ENCODE data around the gene DENND5A. TPM values are rescaled to one million over a fixed set of nuclear protein-coding genes. Genes with fewer than 3 reads are reported as not detected.
"Not testable (repeated sequence)": the region's sequence is repeated elsewhere in the genome, so short reads cannot be mapped to it uniquely, and the experiment has no call there.

DENND5A gene
- total RNA-seq, 4 donors from 2014 or later: 30.4 to 52.9 (median 36.4) TPM

DNA sequence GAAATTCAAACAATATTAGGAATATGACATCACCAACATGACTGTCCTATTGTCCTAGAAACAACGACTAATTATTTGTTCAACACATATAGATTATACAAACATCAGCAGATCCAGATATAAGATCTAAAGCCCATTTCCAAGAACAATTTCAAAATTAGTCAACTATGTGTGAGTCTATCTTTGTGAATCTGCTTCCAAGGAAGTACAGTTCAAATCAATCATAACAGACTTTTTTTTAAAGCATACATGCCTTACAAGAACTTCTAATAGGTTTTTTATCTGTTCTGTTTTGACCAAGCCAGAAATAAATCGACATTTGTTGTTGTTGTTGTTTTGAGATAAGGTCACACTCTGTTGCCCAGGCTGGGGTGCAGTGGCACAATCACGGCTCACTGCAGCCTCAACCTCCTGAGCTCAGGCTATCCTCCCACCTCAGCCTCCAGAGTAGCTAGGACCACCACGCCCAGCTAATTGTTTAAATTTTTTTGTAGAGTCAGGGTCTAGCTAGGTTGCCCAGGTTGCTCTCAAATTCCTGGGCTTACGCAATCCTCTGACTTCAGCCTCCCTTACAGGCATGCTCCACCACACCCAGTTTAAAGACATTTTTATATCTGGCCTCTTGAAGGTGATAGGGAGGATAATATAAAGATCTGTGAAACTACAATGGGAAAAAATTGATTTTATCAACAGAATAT is 54.8 kb downstream of the DENND5A start:
- no peaks in the 10 kb centered on the region for H3K36me3 ChIP-seq
- TF ChIP-seq POLR2AphosphoS5 (IDR thresholded peaks at IDR 0.05): no peak
- no peak for TF ChIP-seq EP300 (IDR thresholded peaks at IDR 0.05)
- no peak for TF ChIP-seq POLR2A (IDR thresholded peaks at IDR 0.05)
- TF ChIP-seq, protein P1, sequence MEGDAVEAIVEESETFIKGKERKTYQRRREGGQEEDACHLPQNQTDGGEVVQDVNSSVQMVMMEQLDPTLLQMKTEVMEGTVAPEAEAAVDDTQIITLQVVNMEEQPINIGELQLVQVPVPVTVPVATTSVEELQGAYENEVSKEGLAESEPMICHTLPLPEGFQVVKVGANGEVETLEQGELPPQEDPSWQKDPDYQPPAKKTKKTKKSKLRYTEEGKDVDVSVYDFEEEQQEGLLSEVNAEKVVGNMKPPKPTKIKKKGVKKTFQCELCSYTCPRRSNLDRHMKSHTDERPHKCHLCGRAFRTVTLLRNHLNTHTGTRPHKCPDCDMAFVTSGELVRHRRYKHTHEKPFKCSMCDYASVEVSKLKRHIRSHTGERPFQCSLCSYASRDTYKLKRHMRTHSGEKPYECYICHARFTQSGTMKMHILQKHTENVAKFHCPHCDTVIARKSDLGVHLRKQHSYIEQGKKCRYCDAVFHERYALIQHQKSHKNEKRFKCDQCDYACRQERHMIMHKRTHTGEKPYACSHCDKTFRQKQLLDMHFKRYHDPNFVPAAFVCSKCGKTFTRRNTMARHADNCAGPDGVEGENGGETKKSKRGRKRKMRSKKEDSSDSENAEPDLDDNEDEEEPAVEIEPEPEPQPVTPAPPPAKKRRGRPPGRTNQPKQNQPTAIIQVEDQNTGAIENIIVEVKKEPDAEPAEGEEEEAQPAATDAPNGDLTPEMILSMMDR (IDR thresholded peaks at IDR 0.05): no peak
- H3K9me3 ChIP-seq: no peaks in the 10 kb centered on the region
- peaks cover 23% of the 10 kb centered on the region for H3K4me1 ChIP-seq
- DNase-seq (ENCODE audit: low spot score in 2 of 2): no peak
- no peak overlapping the region for H3K4me3 ChIP-seq
- H3K27ac ChIP-seq: no peak overlapping the region
- no peaks in the 10 kb centered on the region for H3K27me3 ChIP-seq
- WGBS: 59% methylated on average over 5 of the region's 5 CpGs

DNA sequence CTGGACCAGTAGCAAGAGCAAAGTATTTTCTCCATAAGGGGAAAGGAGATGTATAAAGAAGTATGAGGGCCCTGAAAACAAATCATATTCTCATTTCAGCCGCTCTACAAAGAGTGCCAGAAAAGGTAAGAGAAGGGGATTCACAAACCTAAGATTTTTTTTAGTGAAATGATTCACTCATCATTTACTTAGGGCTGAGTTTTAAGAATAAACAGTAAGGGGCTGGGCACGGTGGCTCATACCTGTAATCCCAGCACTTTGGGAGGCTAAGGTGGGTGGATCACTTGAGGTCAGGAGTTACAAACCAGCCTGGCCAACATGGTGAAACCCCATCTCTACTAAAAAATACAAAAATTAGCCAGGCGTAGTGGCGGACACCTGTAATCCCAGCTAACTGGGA is 55.5 kb downstream of the DENND5A start:
- H3K27ac ChIP-seq; H3K4me3 ChIP-seq; H3K36me3 ChIP-seq; H3K27me3 ChIP-seq; DNase-seq (ENCODE audit: low spot score in 2 of 2); H3K9me3 ChIP-seq: not testable (repeated sequence)
- H3K4me1 ChIP-seq: peaks cover 19% of the 10 kb centered on the region
- WGBS: 91% methylated on average over 4 of the region's 4 CpGs

GRCh38 chr11:9208726-9209501 is 56.2 kb downstream of the DENND5A start:
- H3K4me3 ChIP-seq: no peak overlapping the region
- TF ChIP-seq EP300 (IDR thresholded peaks at IDR 0.05): no peak
- no peak for TF ChIP-seq POLR2AphosphoS5 (IDR thresholded peaks at IDR 0.05)
- TF ChIP-seq POLR2A (IDR thresholded peaks at IDR 0.05): no peak
- TF ChIP-seq, protein P1 (IDR thresholded peaks at IDR 0.05): no peak
- 83% methylated on average over 8 of the region's 8 CpGs for WGBS
- no peaks in the 10 kb centered on the region for H3K9me3 ChIP-seq
- no peaks in the 10 kb centered on the region for H3K27me3 ChIP-seq
- DNase-seq (ENCODE audit: low spot score in 2 of 2): no peak
- H3K4me1 ChIP-seq: peaks cover 14% of the 10 kb centered on the region
- no peak overlapping the region for H3K27ac ChIP-seq
- H3K36me3 ChIP-seq: peaks cover 3% of the 10 kb centered on the region

DNA sequence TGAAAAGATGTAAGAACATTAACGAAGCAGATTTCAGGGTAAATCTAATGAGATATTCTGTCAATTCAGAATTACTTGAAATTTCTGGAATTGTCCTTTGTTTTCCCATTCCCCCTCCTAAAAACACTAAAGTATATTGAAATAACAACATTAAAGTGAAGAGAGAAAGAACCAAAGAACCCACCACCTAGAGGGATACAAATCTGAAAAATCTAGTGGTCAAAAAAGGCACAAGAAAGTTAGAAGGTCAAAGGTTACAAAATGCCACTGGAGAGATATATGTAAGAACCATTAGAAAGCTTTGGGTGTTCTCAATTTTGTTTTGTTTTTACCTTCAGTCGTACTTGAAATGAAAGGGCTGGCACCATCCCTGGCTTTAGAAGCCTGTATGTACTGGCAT is 57.9 kb downstream of the DENND5A start:
- H3K27ac ChIP-seq: no peak overlapping the region
- H3K4me3 ChIP-seq: no peak overlapping the region
- H3K36me3 ChIP-seq: peaks cover 14% of the 10 kb centered on the region
- H3K27me3 ChIP-seq: no peaks in the 10 kb centered on the region
- peaks cover 14% of the 10 kb centered on the region for H3K4me1 ChIP-seq
- DNase-seq (ENCODE audit: low spot score in 2 of 2): no peak
- WGBS: 94% methylated on average over 2 of the region's 2 CpGs
- TF ChIP-seq EP300 (IDR thresholded peaks at IDR 0.05) (no peak), POLR2AphosphoS5 (IDR thresholded peaks at IDR 0.05) (no peak), POLR2A (IDR thresholded peaks at IDR 0.05) (no peak)
- TF ChIP-seq, protein P1 (IDR thresholded peaks at IDR 0.05): no peak
- no peaks in the 10 kb centered on the region for H3K9me3 ChIP-seq

GRCh38 chr11:9206496-9206895 is 58.7 kb downstream of the DENND5A start:
- Histone ChIP-seq H3K36me3 (peaks cover 14% of the 10 kb centered on the region), H3K9me3 (no peaks in the 10 kb centered on the region), H3K4me1 (peaks cover 14% of the 10 kb centered on the region), H3K27me3 (no peaks in the 10 kb centered on the region), H3K4me3 (no peak overlapping the region), H3K27ac (no peak overlapping the region)
- WGBS: 65% methylated on average over 2 of the region's 2 CpGs
- TF ChIP-seq POLR2A (IDR thresholded peaks at IDR 0.05): no peak
- TF ChIP-seq POLR2AphosphoS5 (IDR thresholded peaks at IDR 0.05): no peak
- TF ChIP-seq EP300 (IDR thresholded peaks at IDR 0.05): no peak
- TF ChIP-seq, protein P1 (IDR thresholded peaks at IDR 0.05): no peak
- no peak for DNase-seq (ENCODE audit: low spot score in 2 of 2)

Data from suprapubic skin (tissue), 4 donors.